Neural crest cell (in vitro differentiated cells): ENCODE data around the gene EMC6. TPM values are rescaled to one million over a fixed set of nuclear protein-coding genes. Genes with fewer than 3 reads are reported as not detected.
"Not testable (repeated sequence)": the region's sequence is repeated elsewhere in the genome, so short reads cannot be mapped to it uniquely, and the experiment has no call there.

Experiments
- DNase-seq: peaks from one replicate; pipeline ENCODE4 v3.0.0; 2021; ENCODE audit warnings: low read depth, mixed read lengths, low spot score
- H3K27ac Mint-ChIP-seq: one replicate; pipeline ENCODE4 v1.8.0; 2021; ENCODE audit warnings: mild to moderate bottlenecking, mixed read lengths; ENCODE audit not compliant: unreplicated experiment
- H3K27me3 Mint-ChIP-seq: 2 replicates; pipeline ENCODE4 v1.8.0; 2021; ENCODE audit warnings: low read depth, mild to moderate bottlenecking, mixed read lengths
- H3K36me3 Mint-ChIP-seq: 2 replicates; pipeline ENCODE4 v1.8.0; 2021; ENCODE audit warnings: low read depth, mild to moderate bottlenecking, mixed read lengths
- H3K4me1 Mint-ChIP-seq: 2 replicates; pipeline ENCODE4 v1.8.0; 2021; ENCODE audit warnings: mixed read lengths
- H3K4me3 Mint-ChIP-seq: one replicate; pipeline ENCODE4 v1.8.0; 2021; ENCODE audit warnings: mild to moderate bottlenecking, mixed read lengths
- H3K9me3 Mint-ChIP-seq: 2 replicates; pipeline ENCODE4 v1.8.0; 2021; ENCODE audit warnings: mixed read lengths
- total RNA-seq: library from RNA; stranded (reverse); gene quantifications from 2 replicates; pipeline ENCODE4 v1.2.1, GENCODE V29; 2021
- TF ChIP-seq, protein P1 (sequence below): fragments of 200-600 bp; sonication (generic); conservative IDR thresholded peaks from 2 replicates; pipeline ENCODE4 v1.5.0; 2021; ENCODE audit warnings: antibody characterized with exemption, mild to moderate bottlenecking

The EMC6 gene
- total RNA-seq, 1 donor from 2014 or later: 53.4 TPM

DNA sequence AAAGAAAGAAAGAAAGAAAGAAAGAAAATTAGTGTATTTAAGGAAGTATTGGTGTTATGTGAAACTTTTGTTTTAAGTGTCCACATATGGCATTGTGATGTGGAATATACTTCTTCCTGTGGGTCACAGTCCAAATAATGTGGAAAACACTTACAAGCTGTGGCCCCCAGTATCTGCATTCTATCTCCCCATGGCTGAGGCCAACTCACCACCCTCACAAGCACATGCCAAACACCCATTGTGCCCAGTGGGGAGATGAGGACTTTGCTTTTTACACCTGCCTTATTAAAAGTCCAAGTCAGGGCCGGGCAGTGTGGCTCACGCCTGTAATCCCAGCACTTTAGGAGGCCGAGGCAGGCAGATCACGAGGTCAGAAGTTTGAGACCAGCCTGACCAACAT, 31.3 kb downstream of the EMC6 start:
- Mint-ChIP-seq H3K27me3 (peaks cover 41% of the 10 kb centered on the region), H3K36me3 (peaks cover 4% of the 10 kb centered on the region), H3K9me3 (peaks cover 2% of the 10 kb centered on the region), H3K4me3 (no peak overlapping the region), H3K4me1 (no peaks in the 10 kb centered on the region), H3K27ac (no peak overlapping the region)
- DNase-seq: no peak
- TF ChIP-seq, protein P1, sequence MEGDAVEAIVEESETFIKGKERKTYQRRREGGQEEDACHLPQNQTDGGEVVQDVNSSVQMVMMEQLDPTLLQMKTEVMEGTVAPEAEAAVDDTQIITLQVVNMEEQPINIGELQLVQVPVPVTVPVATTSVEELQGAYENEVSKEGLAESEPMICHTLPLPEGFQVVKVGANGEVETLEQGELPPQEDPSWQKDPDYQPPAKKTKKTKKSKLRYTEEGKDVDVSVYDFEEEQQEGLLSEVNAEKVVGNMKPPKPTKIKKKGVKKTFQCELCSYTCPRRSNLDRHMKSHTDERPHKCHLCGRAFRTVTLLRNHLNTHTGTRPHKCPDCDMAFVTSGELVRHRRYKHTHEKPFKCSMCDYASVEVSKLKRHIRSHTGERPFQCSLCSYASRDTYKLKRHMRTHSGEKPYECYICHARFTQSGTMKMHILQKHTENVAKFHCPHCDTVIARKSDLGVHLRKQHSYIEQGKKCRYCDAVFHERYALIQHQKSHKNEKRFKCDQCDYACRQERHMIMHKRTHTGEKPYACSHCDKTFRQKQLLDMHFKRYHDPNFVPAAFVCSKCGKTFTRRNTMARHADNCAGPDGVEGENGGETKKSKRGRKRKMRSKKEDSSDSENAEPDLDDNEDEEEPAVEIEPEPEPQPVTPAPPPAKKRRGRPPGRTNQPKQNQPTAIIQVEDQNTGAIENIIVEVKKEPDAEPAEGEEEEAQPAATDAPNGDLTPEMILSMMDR: no peak

DNA sequence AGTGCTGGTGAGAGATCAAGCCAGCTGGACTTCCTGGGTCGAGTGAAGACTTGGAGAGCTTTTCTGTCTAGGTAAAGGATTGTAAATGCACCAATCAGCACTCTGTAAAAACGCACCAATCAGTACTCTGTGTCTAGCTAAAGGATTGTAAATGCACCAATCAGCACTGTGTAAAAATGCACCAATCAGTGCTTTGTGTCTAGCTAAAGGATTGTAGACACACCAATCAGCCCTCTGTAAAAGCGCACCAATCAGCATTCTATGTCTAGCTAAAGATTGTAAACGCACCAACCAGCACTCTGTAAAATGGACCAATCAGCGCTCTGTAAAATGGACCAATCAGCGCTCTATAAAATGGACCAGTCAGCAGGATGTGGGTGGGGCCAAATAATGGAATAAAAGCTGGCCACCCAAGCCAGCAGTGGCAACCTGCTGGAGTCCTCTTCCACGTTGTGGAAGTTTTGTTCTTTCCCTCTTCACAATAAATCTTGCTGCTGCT, 33.5 kb downstream of the EMC6 start:
- not testable (repeated sequence) for H3K36me3 Mint-ChIP-seq, H3K9me3 Mint-ChIP-seq, H3K4me1 Mint-ChIP-seq, H3K4me3 Mint-ChIP-seq, DNase-seq, H3K27ac Mint-ChIP-seq
- peaks cover 21% of the 10 kb centered on the region for H3K27me3 Mint-ChIP-seq

DNA sequence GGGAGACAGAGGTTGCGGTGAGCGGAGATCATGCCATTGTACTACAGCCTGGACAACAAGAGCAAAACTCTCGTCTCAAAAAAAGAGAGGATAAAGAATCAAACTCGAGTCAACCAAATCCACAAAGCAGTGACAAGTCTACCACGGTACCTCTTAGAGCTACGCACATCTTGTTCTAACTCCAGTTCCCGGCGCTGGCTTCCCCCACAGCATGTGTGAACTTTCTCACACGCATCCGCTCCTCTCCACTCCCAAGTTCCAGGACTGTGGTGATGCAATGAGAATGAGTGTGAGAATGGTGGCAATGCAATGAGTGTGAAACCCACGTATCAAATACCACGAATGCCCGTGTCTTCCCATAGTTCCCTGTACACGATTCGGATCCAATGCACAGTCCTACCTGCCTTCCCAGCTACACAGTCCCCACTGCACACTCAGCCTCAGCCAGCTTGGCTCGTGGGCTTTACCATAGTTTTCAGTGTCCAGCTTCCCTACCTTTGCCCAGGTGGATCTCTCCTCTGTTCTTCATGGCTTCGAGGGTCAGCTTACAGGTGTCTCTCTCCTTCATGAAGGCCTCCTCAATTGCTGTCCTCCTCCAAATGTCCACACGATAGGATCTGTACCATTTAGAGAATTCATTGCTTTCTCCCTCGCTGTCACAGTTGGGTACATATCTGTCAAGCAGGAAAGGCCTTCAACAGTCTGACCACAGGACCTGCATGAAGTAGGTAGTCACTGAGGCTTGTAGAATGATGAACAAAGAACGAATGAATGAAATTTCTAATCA, 36.5 kb downstream of the EMC6 start:
- TF ChIP-seq, protein P1: no peak
- no peak for DNase-seq
- Mint-ChIP-seq H3K36me3 (peaks cover 4% of the 10 kb centered on the region), H3K4me3 (no peak overlapping the region), H3K27ac (no peak overlapping the region), H3K27me3 (no peaks in the 10 kb centered on the region), H3K9me3 (peaks cover 2% of the 10 kb centered on the region), H3K4me1 (no peaks in the 10 kb centered on the region)

DNA sequence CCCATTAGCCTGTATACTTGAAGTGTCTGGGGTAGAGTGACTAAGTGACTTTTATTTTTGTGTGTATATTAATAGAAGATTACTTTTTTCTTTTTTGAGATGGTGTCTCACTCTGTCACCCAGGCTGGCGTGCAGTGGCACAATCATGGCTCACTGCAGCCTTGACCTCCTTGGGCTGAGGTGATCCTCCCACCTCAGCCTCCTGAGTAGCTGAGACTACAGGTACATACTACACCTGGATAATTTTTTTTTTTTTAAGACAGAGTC, 37.0 kb downstream of the EMC6 start:
- not testable (repeated sequence) for H3K4me1 Mint-ChIP-seq, H3K4me3 Mint-ChIP-seq, H3K9me3 Mint-ChIP-seq, H3K36me3 Mint-ChIP-seq, H3K27ac Mint-ChIP-seq, DNase-seq, H3K27me3 Mint-ChIP-seq

DNA sequence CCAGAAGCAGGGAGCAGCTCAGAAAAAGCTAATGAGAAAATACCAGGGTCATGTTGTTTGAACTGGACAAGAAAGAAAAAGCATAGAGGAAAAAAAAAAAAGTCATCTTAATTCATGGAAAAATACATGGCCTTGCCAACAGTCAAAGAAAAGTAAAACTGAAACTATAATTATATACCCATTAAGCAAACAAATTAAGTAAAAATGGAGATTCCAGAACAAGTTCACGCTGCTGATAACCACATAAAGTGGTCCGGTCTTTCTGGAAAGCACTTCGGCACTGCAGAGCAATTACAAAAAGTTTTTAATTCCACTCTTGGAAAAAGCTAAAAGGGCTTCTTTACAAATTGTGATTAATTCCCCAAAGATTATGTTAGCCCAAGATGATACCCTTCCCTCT, 39.8 kb downstream of the EMC6 start:
- H3K9me3 Mint-ChIP-seq: no peaks in the 10 kb centered on the region
- no peak overlapping the region for H3K4me3 Mint-ChIP-seq
- TF ChIP-seq, protein P1: no peak
- H3K36me3 Mint-ChIP-seq: peaks cover 6% of the 10 kb centered on the region
- H3K27me3 Mint-ChIP-seq: no peaks in the 10 kb centered on the region
- no peaks in the 10 kb centered on the region for H3K4me1 Mint-ChIP-seq
- no peak for DNase-seq
- no peak overlapping the region for H3K27ac Mint-ChIP-seq

DNA sequence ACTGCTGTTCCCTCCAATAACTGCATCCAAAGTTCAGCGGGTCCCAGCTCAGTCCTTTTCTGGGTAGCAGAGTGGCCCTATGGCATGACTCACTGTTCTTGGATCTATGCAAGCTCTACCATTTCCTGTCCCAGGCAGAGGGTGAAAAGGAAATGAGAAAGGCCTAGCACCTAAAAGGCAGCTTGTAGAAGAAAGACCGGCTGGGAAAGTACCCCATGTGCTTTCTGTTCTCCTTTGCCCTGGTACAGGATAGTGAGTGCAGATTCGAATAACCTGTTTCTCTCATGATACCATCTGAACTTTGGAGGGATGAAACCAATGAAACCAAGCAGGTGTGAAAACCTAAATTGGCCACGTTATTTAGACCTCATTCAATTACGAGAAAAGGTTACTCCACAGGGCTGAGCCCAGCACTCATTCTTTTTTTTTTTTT, 42.4 kb downstream of the EMC6 start:
- DNase-seq: no peak
- Mint-ChIP-seq H3K27ac (no peak overlapping the region), H3K4me1 (no peaks in the 10 kb centered on the region), H3K4me3 (no peak overlapping the region), H3K27me3 (no peaks in the 10 kb centered on the region), H3K9me3 (no peaks in the 10 kb centered on the region), H3K36me3 (peaks cover 11% of the 10 kb centered on the region)
- TF ChIP-seq, protein P1: no peak
